Osteocyte (in vitro differentiated cells): Measurements from ENCODE around the gene FARS2. TPM values are rescaled to one million over a fixed set of nuclear protein-coding genes. Genes with fewer than 3 reads are reported as not detected.

Source experiments
- DNase-seq: peaks from one replicate; pipeline ENCODE4 v3.0.0; 2021; ENCODE audit warnings: mixed read lengths; ENCODE audit not compliant: unreplicated experiment; ENCODE audit errors: extremely low spot score
- H3K27ac Mint-ChIP-seq: one replicate; pipeline ENCODE4 v1.8.0; 2021; ENCODE audit warnings: mild to moderate bottlenecking, mixed read lengths; ENCODE audit not compliant: unreplicated experiment
- H3K27me3 Mint-ChIP-seq: one replicate; pipeline ENCODE4 v1.8.0; 2021; ENCODE audit warnings: mixed read lengths; ENCODE audit not compliant: unreplicated experiment
- H3K36me3 Mint-ChIP-seq: one replicate; pipeline ENCODE4 v1.8.0; 2021; ENCODE audit warnings: mixed read lengths; ENCODE audit not compliant: unreplicated experiment
- H3K4me1 Mint-ChIP-seq: one replicate; pipeline ENCODE4 v1.8.0; 2021; ENCODE audit warnings: mixed read lengths; ENCODE audit not compliant: unreplicated experiment
- H3K4me3 Mint-ChIP-seq: one replicate; pipeline ENCODE4 v1.8.0; 2021; ENCODE audit warnings: mild to moderate bottlenecking, moderate library complexity, mixed read lengths; ENCODE audit not compliant: unreplicated experiment
- H3K9me3 Mint-ChIP-seq: one replicate; pipeline ENCODE4 v1.8.0; 2021; ENCODE audit warnings: mixed read lengths; ENCODE audit not compliant: unreplicated experiment
- total RNA-seq: library from RNA; stranded (reverse); gene quantifications from 2 replicates; pipeline ENCODE4 v1.2.1, GENCODE V29; 2021
- TF ChIP-seq, protein P1 (sequence below): fragments of 200-600 bp; sonication (generic); IDR thresholded peaks from 2 replicates; pipeline ENCODE4 v1.5.0; 2021; ENCODE audit warnings: antibody characterized with exemption, mild to moderate bottlenecking, moderate library complexity

The FARS2 gene
- total RNA-seq, 1 donor from 2014 or later: 17.4 TPM

DNA sequence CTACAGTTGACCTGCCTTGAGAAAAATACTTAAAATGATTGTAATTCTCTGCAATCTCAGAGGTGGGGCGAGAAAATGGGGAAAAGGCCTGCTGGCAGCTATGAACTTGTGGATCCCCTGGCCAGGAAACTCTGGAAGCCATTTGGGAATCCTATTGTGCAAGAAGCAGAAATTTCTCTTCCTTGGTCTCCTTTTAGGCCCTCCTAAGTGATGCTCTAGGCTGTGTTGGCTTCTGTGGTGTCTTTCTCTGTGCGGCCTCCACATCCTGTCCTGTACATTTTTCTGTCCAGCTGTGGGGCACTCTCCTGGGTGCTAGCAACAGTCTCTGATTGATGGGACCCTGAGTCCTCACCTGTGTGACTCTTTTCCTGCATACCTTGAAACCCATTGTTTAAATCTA, 290.9 kb downstream of the FARS2 start:
- TF ChIP-seq, protein P1, sequence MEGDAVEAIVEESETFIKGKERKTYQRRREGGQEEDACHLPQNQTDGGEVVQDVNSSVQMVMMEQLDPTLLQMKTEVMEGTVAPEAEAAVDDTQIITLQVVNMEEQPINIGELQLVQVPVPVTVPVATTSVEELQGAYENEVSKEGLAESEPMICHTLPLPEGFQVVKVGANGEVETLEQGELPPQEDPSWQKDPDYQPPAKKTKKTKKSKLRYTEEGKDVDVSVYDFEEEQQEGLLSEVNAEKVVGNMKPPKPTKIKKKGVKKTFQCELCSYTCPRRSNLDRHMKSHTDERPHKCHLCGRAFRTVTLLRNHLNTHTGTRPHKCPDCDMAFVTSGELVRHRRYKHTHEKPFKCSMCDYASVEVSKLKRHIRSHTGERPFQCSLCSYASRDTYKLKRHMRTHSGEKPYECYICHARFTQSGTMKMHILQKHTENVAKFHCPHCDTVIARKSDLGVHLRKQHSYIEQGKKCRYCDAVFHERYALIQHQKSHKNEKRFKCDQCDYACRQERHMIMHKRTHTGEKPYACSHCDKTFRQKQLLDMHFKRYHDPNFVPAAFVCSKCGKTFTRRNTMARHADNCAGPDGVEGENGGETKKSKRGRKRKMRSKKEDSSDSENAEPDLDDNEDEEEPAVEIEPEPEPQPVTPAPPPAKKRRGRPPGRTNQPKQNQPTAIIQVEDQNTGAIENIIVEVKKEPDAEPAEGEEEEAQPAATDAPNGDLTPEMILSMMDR: no peak
- no peak for DNase-seq
- Mint-ChIP-seq H3K27ac (no peak overlapping the region), H3K27me3 (no peaks in the 10 kb centered on the region), H3K9me3 (peaks cover 15% of the 10 kb centered on the region), H3K4me1 (peaks cover 4% of the 10 kb centered on the region), H3K36me3 (peaks cover 12% of the 10 kb centered on the region), H3K4me3 (no peak overlapping the region)

DNA sequence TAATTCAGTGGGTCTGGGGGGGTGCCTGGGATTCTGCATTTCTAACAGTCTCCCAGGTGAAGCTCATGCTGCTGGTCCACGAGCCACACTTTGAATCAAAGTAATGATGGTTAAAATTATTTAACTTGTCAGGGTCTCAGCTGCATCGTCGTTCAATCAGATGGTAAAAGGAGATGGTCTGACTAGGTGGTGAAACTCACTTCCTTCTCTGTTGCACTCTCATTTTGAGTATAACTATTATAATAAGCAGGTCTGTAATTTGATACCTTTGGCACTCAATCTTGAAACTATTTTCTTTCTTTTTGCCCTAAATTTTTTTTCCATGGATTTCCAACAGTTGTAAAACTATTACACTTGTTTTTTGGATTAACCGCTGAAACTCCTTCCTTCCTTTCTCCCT, 292.5 kb downstream of the FARS2 start:
- H3K9me3 Mint-ChIP-seq: peaks cover 15% of the 10 kb centered on the region
- peaks cover 6% of the 10 kb centered on the region for H3K36me3 Mint-ChIP-seq
- no peak for DNase-seq
- H3K4me3 Mint-ChIP-seq: no peak overlapping the region
- H3K27ac Mint-ChIP-seq: no peak overlapping the region
- peaks cover 4% of the 10 kb centered on the region for H3K4me1 Mint-ChIP-seq
- H3K27me3 Mint-ChIP-seq: no peaks in the 10 kb centered on the region
- TF ChIP-seq, protein P1: no peak

DNA sequence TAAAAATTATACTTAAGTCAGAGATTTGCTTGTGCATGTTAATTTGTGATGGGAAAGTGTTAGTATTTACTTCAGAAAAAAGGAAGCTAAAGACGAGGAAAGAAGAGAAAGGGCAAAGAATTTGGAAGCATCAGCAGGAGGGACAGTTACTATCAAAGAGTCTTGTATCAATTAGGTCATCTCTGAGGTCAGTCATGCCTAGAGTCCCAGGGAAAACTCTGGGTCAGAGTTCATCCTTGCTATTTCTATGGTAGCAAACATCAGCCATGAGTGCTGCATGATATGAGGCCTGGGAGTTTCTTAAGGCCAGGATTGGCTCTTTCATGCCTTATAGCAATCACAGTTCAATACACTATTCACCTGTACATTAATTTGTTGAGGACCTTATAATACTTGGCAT, 292.9 kb downstream of the FARS2 start:
- Mint-ChIP-seq H3K4me1 (peaks cover 4% of the 10 kb centered on the region), H3K27me3 (no peaks in the 10 kb centered on the region), H3K27ac (no peak overlapping the region), H3K9me3 (peaks cover 15% of the 10 kb centered on the region), H3K4me3 (no peak overlapping the region), H3K36me3 (peaks cover 6% of the 10 kb centered on the region)
- DNase-seq: no peak
- TF ChIP-seq, protein P1: no peak

DNA sequence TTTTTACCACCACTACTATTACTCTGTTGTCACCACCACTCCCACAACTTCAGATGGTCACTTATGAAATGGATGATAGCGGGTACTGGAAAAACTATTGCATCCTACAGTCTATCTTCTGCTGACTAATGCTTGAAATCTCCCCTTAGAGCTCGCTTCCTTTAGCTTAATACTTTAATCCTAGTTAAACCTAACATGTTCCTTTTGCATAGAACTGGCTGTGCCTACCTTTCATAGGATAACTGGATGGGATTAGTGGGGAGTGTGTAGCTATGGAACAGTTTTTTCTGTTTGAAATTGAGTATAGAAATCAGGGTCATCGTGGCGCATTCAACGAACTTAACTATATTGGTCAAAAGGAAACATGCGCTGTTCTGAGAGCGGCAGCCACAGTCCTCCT, 294.7 kb downstream of the FARS2 start:
- Mint-ChIP-seq H3K27me3 (no peaks in the 10 kb centered on the region), H3K27ac (no peak overlapping the region), H3K36me3 (peaks cover 4% of the 10 kb centered on the region), H3K4me3 (no peak overlapping the region), H3K9me3 (peaks cover 9% of the 10 kb centered on the region), H3K4me1 (peaks cover 4% of the 10 kb centered on the region)
- DNase-seq: no peak
- TF ChIP-seq, protein P1: no peak

DNA sequence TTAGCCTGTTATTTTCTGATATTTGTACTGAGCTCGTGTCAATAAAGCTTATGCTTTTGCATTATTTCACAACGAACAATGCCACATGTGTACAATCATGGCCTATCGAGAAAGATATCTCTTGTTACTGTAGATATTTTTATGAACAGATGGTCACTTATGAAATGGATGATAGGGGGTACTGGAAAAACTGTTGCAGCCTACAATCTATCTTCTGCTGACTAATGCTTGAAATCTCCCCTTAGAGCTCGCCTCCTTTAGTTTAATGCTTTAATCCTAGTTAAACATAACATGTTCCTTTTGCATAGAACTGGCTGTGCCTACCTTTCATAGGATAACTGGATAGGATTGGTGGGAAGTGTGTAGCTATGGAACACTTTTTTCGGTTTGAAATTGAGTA, 296.2 kb downstream of the FARS2 start:
- DNase-seq: no peak
- Mint-ChIP-seq H3K36me3 (no peaks in the 10 kb centered on the region), H3K27me3 (no peaks in the 10 kb centered on the region), H3K27ac (no peak overlapping the region), H3K4me1 (peaks cover 4% of the 10 kb centered on the region), H3K9me3 (no peaks in the 10 kb centered on the region), H3K4me3 (no peak overlapping the region)
- TF ChIP-seq, protein P1: no peak
